ENCODE measurements around the gene INPP5D.

DNA sequence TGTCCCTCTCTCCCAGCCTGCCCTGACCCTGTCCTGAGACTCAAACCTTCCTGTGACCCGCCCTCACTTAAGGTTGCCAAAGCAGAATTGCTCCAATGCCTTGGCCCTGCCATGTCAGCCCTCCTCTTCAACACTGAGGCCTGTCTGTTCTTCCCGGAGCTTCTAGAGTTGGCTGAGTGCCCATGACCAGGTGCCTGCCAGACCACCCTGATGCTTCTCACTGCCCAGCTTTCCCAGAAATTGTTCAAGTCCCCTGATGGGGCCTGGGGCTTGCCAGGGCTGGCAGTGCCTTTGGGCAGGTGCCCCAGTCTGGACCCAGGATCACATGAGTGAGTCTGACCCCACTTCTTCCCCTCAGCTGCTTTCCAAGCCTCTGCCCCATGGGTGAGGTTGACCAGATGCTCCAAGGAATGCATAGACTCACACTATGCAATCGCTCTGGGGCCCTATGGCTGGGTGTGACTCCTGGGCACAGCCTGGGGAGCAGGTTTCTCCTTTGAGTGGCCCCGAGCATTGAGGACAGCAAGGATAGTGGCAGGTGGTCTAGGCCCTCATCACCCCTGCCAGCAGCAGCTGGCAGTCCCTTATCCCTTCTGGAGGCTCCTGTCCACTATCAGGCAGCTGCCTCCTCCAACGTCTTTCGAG lies 3.1 kb upstream of the INPP5D start:
- TF ChIP-seq, protein P1, sequence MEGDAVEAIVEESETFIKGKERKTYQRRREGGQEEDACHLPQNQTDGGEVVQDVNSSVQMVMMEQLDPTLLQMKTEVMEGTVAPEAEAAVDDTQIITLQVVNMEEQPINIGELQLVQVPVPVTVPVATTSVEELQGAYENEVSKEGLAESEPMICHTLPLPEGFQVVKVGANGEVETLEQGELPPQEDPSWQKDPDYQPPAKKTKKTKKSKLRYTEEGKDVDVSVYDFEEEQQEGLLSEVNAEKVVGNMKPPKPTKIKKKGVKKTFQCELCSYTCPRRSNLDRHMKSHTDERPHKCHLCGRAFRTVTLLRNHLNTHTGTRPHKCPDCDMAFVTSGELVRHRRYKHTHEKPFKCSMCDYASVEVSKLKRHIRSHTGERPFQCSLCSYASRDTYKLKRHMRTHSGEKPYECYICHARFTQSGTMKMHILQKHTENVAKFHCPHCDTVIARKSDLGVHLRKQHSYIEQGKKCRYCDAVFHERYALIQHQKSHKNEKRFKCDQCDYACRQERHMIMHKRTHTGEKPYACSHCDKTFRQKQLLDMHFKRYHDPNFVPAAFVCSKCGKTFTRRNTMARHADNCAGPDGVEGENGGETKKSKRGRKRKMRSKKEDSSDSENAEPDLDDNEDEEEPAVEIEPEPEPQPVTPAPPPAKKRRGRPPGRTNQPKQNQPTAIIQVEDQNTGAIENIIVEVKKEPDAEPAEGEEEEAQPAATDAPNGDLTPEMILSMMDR (IDR thresholded peaks at IDR 0.05; ENCODE audit: insufficient read depth, low read length, poor library complexity, severe bottlenecking) = no peak
- TF ChIP-seq EZH2phosphoT487 (conservative IDR thresholded peaks at IDR 0.05; ENCODE audit: low read length) = no peak

All from SU-DHL-6 (cell line).